Measurements from ENCODE around the gene GPBP1L1. TPM values are rescaled to one million over a fixed set of nuclear protein-coding genes. Genes with fewer than 3 reads are reported as not detected.
"Not testable (repeated sequence)": the region's sequence is repeated elsewhere in the genome, so short reads cannot be mapped to it uniquely, and the experiment has no call there.

Gene GPBP1L1
- total RNA-seq, 2 donors from 2014 or later, result 124 to 152 TPM

DNA sequence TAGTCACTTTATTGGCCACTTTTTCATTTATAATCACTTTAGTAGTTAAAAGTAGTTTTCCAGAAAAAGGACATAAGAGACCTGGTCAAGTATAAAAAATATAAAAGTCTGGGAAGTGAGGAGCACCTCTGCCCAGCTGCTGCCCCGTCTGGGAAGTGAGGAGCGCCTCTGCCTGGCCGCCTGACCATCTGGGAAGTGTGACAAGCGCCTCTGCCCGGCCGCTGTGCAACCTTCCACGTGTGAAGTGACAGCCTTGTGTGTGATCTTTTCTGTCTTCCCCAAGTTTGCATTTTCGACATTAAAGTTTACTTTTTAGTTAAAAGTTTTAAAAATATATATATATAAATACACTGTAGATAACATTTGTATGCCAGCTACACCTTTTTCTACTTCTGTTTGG is 7.5 kb upstream of the GPBP1L1 start:
- not testable (repeated sequence) for H3K4me3 Mint-ChIP-seq; H3K9me3 ChIP-seq (ENCODE audit: control insufficient read depth, low read length, poor library complexity, severe bottlenecking); H3K27me3 Mint-ChIP-seq; H3K4me1 Mint-ChIP-seq; ATAC-seq; DNase-seq; H3K27ac Mint-ChIP-seq; H3K36me3 Mint-ChIP-seq (ENCODE audit: low read depth)

DNA sequence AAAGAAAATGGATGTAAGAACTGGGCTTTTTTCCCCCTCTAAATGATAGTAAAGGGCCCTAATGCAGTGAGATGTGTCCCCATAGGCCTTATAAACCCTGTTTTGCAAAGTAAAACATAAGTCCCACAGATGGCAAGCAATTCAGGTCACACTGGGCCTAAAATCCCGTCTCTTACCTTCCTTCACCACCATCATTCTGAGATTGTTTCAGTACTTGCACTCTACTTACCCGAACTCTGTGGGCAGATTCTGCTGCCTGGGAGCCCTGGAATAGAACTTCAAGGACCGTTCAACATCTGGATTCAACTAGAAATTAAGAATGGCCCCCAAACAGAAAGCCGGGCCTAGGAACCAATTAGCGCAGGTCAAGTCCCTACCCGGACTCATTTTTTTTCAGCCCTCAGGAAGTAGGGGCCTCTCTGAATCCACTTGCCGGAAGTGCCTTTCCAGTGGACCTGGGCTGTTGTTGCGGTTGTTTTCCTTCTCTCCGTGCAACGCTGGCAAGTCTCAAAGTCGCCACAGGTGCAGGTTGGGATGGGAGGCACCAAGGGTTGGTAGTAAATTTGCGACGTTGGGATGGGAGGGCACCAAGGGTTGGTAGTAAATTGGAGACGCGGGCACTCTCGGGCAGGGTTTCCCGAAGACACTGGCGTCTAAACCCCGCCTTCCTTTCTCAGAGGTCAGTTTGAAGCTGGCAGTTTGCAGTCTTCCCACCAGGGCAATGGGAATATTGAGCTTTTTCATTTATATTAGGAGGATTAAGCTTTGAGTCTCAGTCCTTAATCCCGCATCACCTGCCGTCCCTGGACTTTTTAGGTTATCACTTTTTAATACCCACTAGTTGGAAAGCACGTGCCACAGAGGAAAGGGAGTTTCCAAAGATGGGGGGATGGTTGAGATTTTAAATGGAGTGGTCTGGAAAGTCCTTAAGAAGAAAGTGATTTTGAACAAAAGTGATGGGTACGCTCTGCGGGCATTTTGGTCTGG is 1.7 kb upstream of the GPBP1L1 start, which contains the start of gene TMEM69:
TSS of gene TMEM69 (plus strand) at position 428 of the 987 bp plus-strand sequence. CDS start 2,888 bp downstream, outside the sequence.
- Mint-ChIP-seq H3K4me3 (peak within 1 kb of the TSS; percentile 99), H3K4me1 (peaks cover 30% of the 10 kb centered on the region), H3K27ac (peak within 1 kb of the TSS; percentile 98), H3K27me3 (no peaks in the 10 kb centered on the region), H3K36me3 (ENCODE audit: low read depth) (peaks cover 4% of the 10 kb centered on the region)
- DNase-seq (peak; percentile 39 to 62 (median 57)), ATAC-seq (no peak)
- no peaks in the 10 kb centered on the region for H3K9me3 ChIP-seq (ENCODE audit: control insufficient read depth, low read length, poor library complexity, severe bottlenecking)

DNA sequence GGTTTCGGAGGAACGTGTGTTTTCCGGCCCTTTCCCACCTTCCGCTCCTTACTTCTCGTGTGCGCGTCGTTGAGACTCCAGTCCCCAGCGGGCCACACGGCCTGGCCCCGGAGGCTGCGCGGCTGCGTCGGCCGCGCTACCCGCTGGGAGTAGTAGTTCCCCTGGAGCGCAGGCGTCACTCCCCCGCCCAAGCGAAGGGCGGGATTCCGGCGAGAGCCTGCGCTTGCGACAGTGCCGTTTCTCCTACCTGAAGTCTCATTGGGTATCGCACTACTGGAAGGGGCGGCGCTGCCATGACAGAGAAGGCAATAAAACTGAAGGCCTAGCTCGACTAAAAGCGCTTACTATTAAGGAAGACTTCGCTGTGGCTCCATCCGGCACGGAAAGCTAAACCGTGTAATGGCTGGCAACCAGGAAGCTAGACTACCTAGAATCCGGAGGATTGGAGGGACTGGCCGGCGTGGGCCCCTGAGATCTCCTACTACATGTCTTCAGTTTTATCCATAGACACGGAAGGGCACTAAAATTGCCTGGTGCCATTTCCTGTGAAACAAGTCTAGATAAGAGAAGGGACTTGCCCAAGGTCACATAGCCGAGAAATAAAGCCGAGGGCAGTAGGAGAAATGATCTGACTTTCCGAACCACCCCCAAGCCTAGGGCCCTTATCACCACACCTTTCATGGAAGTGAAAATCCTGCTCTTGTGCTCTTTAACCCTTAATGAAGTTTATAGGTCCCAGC is 851 bp upstream of the GPBP1L1 start:
- Mint-ChIP-seq H3K36me3 (ENCODE audit: low read depth) (peaks cover 4% of the 10 kb centered on the region), H3K27ac (peak overlapping the region; percentile 98), H3K27me3 (no peaks in the 10 kb centered on the region), H3K4me1 (peaks cover 34% of the 10 kb centered on the region), H3K4me3 (peak overlapping the region; percentile 99)
- peak; percentile 85 for ATAC-seq
- no peaks in the 10 kb centered on the region for H3K9me3 ChIP-seq (ENCODE audit: control insufficient read depth, low read length, poor library complexity, severe bottlenecking)
- DNase-seq, result peak; percentile 93 to 96 (median 93)

DNA sequence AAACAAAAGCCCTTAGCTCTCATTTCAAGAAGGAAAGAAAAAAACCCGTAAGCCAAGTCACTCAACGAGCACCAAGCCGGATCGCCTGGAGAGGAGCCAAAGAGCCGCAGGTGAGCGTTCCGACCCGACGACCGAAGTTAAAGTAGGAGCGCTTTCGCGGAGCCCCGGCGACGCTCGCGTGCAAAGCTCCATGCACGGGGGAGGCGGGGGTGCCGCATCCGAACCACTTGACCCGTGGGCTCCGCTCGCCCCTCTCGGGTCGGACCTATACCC is 382 bp downstream of the GPBP1L1 start:
- Mint-ChIP-seq H3K27ac (peak overlapping the region; percentile 98), H3K4me1 (peaks cover 34% of the 10 kb centered on the region)
- peak; percentile 40 to 46 (median 44) for DNase-seq

DNA sequence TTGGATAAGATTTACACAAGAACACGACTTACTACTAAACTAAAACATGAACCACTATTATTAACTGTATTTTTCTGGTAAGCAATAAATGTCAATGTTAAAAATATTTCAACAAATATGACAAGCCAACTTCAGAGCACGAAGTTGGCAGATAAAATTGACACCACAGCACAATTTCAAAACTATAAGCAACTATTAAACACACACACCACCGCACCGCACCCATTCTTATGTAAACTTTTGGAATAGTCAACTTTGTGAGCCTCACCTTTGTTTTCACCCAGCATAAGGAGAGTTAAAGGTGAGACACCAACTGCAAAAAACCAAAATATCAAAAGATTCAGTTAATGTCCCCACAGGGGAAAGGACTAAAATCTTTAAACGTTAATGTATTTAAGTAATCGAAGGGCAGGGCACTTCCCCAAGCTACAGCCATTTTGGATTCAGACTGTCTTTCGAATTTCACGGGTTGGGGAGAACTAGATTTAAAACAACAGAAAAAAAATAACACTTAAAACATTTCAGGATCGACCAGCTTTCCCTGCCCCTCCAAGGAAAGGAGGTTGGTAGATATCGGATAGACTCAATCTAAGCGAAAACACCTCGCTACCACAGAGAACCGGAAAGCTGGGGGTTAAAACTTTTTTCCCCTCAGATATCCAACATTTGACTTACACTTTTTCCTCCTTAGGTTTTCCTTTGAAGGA is 872 bp downstream of the GPBP1L1 start:
- no peak for ATAC-seq
- H3K27ac Mint-ChIP-seq, result peak overlapping the region; percentile 98
- H3K9me3 ChIP-seq (ENCODE audit: control insufficient read depth, low read length, poor library complexity, severe bottlenecking), result no peaks in the 10 kb centered on the region
- H3K27me3 Mint-ChIP-seq, result no peaks in the 10 kb centered on the region
- peak overlapping the region; percentile 99 for H3K4me3 Mint-ChIP-seq
- peaks cover 4% of the 10 kb centered on the region for H3K36me3 Mint-ChIP-seq (ENCODE audit: low read depth)
- DNase-seq, result no peak
- peaks cover 38% of the 10 kb centered on the region for H3K4me1 Mint-ChIP-seq

More for the DNA sequence above, 382 bp downstream of the GPBP1L1 start:
- peaks cover 4% of the 10 kb centered on the region for H3K36me3 Mint-ChIP-seq (ENCODE audit: low read depth)
- H3K9me3 ChIP-seq (ENCODE audit: control insufficient read depth, low read length, poor library complexity, severe bottlenecking), result no peaks in the 10 kb centered on the region
- ATAC-seq, result peak; percentile 7
- no peaks in the 10 kb centered on the region for H3K27me3 Mint-ChIP-seq
- H3K4me3 Mint-ChIP-seq, result peak overlapping the region; percentile 99

DNA sequence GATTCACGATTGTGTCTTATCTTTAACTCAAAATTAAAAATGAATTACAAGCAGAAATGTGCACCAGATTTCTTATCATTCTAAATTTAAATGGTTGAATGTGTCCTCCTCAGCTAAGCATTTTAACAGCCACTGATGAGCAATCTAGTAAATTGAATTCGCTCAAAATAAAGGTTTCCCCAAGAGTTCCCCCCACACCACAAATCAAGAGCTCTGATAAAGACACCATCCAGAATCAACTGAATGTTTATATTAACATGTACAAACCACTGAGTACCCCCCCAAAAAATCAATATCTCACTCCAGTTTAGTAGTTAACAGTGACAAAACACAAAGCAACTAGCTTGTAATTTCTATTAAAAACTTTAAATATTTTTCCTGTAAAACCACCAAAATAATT is 1.9 kb downstream of the GPBP1L1 start:
- Mint-ChIP-seq H3K4me3 (peak overlapping the region; percentile 70), H3K36me3 (ENCODE audit: low read depth) (peaks cover 4% of the 10 kb centered on the region), H3K27ac (peak overlapping the region; percentile 32), H3K4me1 (peaks cover 40% of the 10 kb centered on the region), H3K27me3 (no peaks in the 10 kb centered on the region)
- DNase-seq, result no peak
- no peaks in the 10 kb centered on the region for H3K9me3 ChIP-seq (ENCODE audit: control insufficient read depth, low read length, poor library complexity, severe bottlenecking)
- no peak for ATAC-seq

DNA sequence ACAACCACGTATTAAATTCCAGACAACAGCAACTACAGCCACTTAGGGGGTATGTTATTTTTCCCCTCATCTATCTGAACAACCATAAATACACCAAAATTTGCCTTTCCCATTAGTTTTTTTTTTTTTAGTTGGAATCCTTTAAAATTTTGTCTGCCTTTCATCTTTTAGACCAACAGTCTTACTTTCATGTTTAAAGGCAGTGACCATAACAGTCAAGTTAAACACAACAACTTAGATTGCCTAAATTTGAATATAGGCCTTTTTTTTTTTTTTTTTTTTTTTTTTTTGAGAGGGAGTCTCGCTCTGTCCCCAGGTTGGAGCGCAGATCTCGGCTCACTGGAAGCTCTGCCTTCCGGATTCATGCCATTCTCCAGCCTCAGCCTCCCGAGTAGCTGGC is 3.4 kb downstream of the GPBP1L1 start:
- Mint-ChIP-seq H3K27me3 (no peaks in the 10 kb centered on the region), H3K4me1 (peaks cover 48% of the 10 kb centered on the region), H3K27ac (no peak overlapping the region), H3K36me3 (ENCODE audit: low read depth) (peaks cover 4% of the 10 kb centered on the region), H3K4me3 (no peak overlapping the region)
- H3K9me3 ChIP-seq (ENCODE audit: control insufficient read depth, low read length, poor library complexity, severe bottlenecking), result no peaks in the 10 kb centered on the region
- DNase-seq (no peak), ATAC-seq (no peak)

DNA sequence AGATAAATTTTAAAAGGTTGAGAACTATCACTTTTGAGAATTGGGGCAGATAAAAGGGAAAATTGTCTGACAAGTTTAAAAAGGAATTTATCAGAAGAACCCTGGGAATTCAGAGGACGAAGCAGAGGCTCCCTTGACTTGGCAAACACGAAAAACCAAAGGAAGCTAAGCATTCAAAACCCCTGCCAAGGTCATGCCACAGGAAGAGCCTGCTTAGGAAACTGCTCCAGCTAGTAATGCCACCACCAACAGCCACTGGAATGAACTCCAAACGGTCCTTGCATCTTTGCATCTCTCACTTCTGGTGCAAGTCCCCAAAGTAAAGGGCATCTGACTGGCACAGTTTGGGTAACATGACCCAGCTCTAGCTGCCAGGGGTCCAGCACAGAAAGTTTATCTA is 7.2 kb downstream of the GPBP1L1 start:
- H3K27ac Mint-ChIP-seq, result peak overlapping the region; percentile 9
- no peak for ATAC-seq
- DNase-seq, result no peak
- peaks cover 52% of the 10 kb centered on the region for H3K4me1 Mint-ChIP-seq
- H3K9me3 ChIP-seq (ENCODE audit: control insufficient read depth, low read length, poor library complexity, severe bottlenecking), result no peaks in the 10 kb centered on the region
- no peaks in the 10 kb centered on the region for H3K27me3 Mint-ChIP-seq
- peak overlapping the region; percentile 49 for H3K4me3 Mint-ChIP-seq
- peaks cover 2% of the 10 kb centered on the region for H3K36me3 Mint-ChIP-seq (ENCODE audit: low read depth)

DNA sequence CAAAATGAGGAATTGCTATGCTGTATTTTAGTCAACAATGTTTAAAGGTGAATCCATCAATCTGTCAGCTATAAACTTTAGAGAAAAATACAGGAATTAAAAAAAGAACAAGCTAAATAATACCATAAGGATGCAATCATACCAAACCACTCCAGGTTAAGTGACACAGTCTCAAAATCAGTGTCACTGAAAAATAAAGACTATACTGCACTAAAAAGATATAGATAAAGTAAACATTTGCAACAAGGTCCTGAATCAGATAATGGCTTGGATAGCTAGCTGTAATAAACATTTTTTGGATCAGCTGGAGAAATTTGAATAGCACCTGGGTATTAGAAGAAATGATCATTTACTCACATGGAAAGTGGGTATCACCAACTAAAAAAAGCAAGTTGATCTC is 7.8 kb downstream of the GPBP1L1 start:
- H3K9me3 ChIP-seq (ENCODE audit: control insufficient read depth, low read length, poor library complexity, severe bottlenecking), result no peaks in the 10 kb centered on the region
- no peak for DNase-seq
- Mint-ChIP-seq H3K27me3 (no peaks in the 10 kb centered on the region), H3K4me1 (peaks cover 55% of the 10 kb centered on the region), H3K36me3 (ENCODE audit: low read depth) (peaks cover 2% of the 10 kb centered on the region), H3K27ac (peak overlapping the region; percentile 9), H3K4me3 (peak overlapping the region; percentile 49)
- ATAC-seq, result no peak

DNA sequence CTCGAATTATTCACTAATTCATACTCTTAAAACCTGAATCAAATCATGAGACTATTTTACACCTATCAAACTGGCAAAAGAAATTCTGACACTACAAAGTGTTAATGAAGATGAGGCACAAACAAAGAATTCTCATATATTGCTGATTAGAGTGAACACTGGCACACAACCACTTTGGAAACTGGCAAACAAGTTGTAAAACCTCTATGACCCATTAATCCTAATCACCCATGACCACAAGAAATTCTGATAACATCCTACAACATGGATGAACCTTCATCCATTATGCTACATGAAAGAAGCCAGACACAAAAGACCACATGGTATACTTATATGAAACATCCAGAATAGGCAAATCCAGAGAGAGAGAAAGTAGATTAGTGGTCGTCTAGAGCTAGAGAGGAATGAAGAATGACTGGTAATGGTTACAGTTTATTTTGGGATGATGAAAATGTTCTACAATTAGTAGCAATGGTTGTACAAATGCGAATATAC is 8.5 kb downstream of the GPBP1L1 start:
- DNase-seq (no peak), ATAC-seq (no peak)
- Mint-ChIP-seq H3K4me3 (peak overlapping the region; percentile 28), H3K36me3 (ENCODE audit: low read depth) (peaks cover 2% of the 10 kb centered on the region), H3K27ac (peak overlapping the region; percentile 65), H3K27me3 (no peaks in the 10 kb centered on the region), H3K4me1 (peaks cover 59% of the 10 kb centered on the region)
- H3K9me3 ChIP-seq (ENCODE audit: control insufficient read depth, low read length, poor library complexity, severe bottlenecking), result no peaks in the 10 kb centered on the region

DNA sequence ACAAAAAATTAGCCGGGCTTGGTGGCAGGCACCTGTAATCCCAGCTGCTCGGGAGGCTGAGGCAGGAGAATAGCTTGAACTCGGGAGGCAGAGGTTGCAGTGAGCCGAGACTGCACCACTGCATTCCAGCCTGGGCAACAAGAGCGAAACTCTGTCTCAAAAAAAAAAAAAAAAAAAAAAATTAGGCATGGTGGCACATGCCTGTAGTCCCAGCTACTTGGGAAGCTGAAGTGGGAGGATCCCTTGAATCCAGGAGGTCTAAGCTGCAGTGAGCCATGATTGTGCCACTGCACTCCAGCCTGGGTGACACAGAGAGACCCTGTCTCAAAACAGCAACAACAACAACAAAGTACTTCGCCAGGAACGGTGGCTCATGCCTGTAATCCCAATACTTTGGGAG is 9.8 kb downstream of the GPBP1L1 start:
- Mint-ChIP-seq H3K27ac (peak overlapping the region; percentile 65), H3K4me1 (peaks cover 60% of the 10 kb centered on the region), H3K4me3 (peak overlapping the region; percentile 33)
- not testable (repeated sequence) for DNase-seq; H3K36me3 Mint-ChIP-seq (ENCODE audit: low read depth); H3K27me3 Mint-ChIP-seq; H3K9me3 ChIP-seq (ENCODE audit: control insufficient read depth, low read length, poor library complexity, severe bottlenecking); ATAC-seq

DNA sequence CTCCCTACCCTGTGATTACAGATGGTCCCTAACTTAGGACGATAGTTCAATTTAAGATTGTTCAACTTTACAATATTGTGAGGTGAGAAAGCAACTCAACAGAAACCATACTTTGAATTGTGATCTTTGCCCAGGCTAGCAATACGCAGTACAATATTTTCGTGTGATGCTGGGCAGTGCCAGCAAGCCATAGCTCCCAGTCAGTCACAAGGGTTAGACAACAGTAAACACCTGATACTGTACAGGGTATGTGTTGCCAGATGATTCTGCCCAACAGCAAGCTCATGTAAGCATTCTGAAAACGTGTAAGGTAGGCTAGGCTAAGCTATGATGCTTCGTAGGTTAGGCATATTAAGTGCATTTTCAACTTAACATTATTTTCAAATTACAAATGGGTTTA is 11.9 kb downstream of the GPBP1L1 start:
- Mint-ChIP-seq H3K27ac (peak overlapping the region; percentile 60), H3K4me3 (no peak overlapping the region), H3K27me3 (no peaks in the 10 kb centered on the region), H3K36me3 (ENCODE audit: low read depth) (peaks cover 2% of the 10 kb centered on the region), H3K4me1 (peaks cover 58% of the 10 kb centered on the region)
- H3K9me3 ChIP-seq (ENCODE audit: control insufficient read depth, low read length, poor library complexity, severe bottlenecking), result no peaks in the 10 kb centered on the region
- DNase-seq, result no peak
- ATAC-seq, result no peak

DNA sequence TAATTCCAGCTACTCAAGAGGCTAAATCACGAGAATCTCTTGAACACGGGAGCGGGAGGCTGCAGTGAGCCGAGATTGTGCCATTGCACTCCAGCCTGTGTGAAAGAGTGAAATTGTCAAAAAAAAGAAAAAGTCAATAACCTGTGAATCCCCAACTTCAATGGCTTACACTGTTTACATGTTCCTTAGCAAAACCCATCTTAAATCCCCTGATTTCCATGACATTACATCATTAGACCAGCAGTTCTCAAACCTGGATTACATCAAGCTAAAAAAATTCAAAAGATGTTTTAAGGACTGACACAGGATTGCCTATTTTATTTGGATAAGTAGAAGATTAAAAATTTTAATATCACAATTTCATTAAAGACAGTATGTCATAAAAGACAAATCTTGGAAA is 12.4 kb downstream of the GPBP1L1 start:
- peak overlapping the region; percentile 22 for H3K27ac Mint-ChIP-seq
- no peaks in the 10 kb centered on the region for H3K9me3 ChIP-seq (ENCODE audit: control insufficient read depth, low read length, poor library complexity, severe bottlenecking)
- peaks cover 2% of the 10 kb centered on the region for H3K36me3 Mint-ChIP-seq (ENCODE audit: low read depth)
- no peak overlapping the region for H3K4me3 Mint-ChIP-seq
- ATAC-seq (no peak), DNase-seq (no peak)
- no peaks in the 10 kb centered on the region for H3K27me3 Mint-ChIP-seq
- peaks cover 54% of the 10 kb centered on the region for H3K4me1 Mint-ChIP-seq

Measured in T-helper 17 cell (primary cell).